HL-60/S4 treated with phorbol 12-myristate 13-acetate at 8.2 ng/mL for 4 days and 3 days (cell line): Measurements from ENCODE around the gene ERVMER34-1.

Experiments used
- in situ Hi-C: fragments of 300-500 bp; cut with MboI; formaldehyde crosslinking; loops from 2 replicates; pipeline ENCODE4 v1.15.0; 2022; ENCODE audit warnings: low sequenced_read_pairs

Gene ERVMER34-1

GRCh38 chr4:52721968-52722815, 29.0 kb downstream of the ERVMER34-1 start:
- in situ Hi-C loops: no loop called here

- in situ Hi-C loops: no loop called here
Measured at GRCh38 chr4:52718123-52718522, 33.1 kb downstream of the ERVMER34-1 start.

- in situ Hi-C loops: no loop called here
Measured at GRCh38 chr4:52716364-52717151, 34.7 kb downstream of the ERVMER34-1 start.

GRCh38 chr4:52715914-52716313, 35.3 kb downstream of the ERVMER34-1 start:
- in situ Hi-C loops: no loop called here

GRCh38 chr4:52715255-52715897, 35.8 kb downstream of the ERVMER34-1 start:
- in situ Hi-C loops: no loop called here

- in situ Hi-C loops: no loop called here
Measured at GRCh38 chr4:52714597-52715254, 36.5 kb downstream of the ERVMER34-1 start.

GRCh38 chr4:52713456-52713937, 37.7 kb downstream of the ERVMER34-1 start:
- in situ Hi-C loops: no loop called here

- in situ Hi-C loops: no loop called here
Measured at GRCh38 chr4:52712251-52713130, 38.7 kb downstream of the ERVMER34-1 start.

- in situ Hi-C loops: no loop called here
Measured at GRCh38 chr4:52711834-52712250, 39.4 kb downstream of the ERVMER34-1 start.

- in situ Hi-C loops: no loop called here
Measured at GRCh38 chr4:52711272-52711671, 40.0 kb downstream of the ERVMER34-1 start.

GRCh38 chr4:52709155-52709554, 42.1 kb downstream of the ERVMER34-1 start:
- in situ Hi-C loops: no loop called here

GRCh38 chr4:52704661-52705060, 46.6 kb downstream of the ERVMER34-1 start:
- in situ Hi-C loops: no loop called here

- in situ Hi-C loops: no loop called here
Measured at GRCh38 chr4:52704133-52704532, 47.1 kb downstream of the ERVMER34-1 start.

- in situ Hi-C loops: no loop called here
Measured at GRCh38 chr4:52701207-52701606, 50.0 kb downstream of the ERVMER34-1 start.

GRCh38 chr4:52694936-52695335, 56.3 kb downstream of the ERVMER34-1 start:
- in situ Hi-C loops: no loop called here

- in situ Hi-C loops: no loop called here
Measured at GRCh38 chr4:52693492-52693891, 57.7 kb downstream of the ERVMER34-1 start.
